ENCODE data around the gene VAX1.

Gene VAX1

DNA sequence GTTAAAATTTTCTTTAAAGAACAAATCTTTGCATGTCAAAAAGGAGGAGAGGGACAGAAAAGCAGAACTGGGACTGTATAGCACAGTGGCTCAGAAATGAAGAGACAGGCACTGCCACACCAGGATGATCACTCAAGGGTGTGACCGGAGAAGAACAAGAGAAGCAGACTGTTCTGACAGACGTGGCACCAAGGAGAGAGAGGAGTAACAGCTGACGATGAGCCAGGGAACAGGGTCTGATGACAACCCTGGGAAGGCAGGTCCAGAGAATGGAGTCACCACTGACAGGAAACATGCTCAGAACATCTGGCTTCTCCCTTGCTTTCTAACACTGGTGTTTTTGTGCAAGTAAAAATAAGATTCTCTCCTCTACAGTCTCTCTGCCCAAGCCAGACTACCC, 14.6 kb upstream of the VAX1 start:
- TF ChIP-seq, protein P1, sequence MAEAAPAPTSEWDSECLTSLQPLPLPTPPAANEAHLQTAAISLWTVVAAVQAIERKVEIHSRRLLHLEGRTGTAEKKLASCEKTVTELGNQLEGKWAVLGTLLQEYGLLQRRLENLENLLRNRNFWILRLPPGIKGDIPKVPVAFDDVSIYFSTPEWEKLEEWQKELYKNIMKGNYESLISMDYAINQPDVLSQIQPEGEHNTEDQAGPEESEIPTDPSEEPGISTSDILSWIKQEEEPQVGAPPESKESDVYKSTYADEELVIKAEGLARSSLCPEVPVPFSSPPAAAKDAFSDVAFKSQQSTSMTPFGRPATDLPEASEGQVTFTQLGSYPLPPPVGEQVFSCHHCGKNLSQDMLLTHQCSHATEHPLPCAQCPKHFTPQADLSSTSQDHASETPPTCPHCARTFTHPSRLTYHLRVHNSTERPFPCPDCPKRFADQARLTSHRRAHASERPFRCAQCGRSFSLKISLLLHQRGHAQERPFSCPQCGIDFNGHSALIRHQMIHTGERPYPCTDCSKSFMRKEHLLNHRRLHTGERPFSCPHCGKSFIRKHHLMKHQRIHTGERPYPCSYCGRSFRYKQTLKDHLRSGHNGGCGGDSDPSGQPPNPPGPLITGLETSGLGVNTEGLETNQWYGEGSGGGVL (tag by site-specific recombination; IDR thresholded peaks at IDR 0.05), result no peak
- TF ChIP-seq TRIM28 (IDR thresholded peaks at IDR 0.05; ENCODE audit: borderline replicate concordance, low read length), result no peak
- TF ChIP-seq ZNF792 (tag by site-specific recombination; IDR thresholded peaks at IDR 0.05), result no peak
- TF ChIP-seq ZNF600 (tag by site-specific recombination; IDR thresholded peaks at IDR 0.05), result no peak
- TF ChIP-seq ZNF175 (tag by site-specific recombination; IDR thresholded peaks at IDR 0.05), result no peak
- TF ChIP-seq KLF10 (tag by site-specific recombination; IDR thresholded peaks at IDR 0.05), result no peak
- TF ChIP-seq ZNF521 (tag by site-specific recombination; IDR thresholded peaks at IDR 0.05), result no peak
- no peak for TF ChIP-seq ZNF473 (tag by site-specific recombination; IDR thresholded peaks at IDR 0.05)
- TF ChIP-seq, protein P2, sequence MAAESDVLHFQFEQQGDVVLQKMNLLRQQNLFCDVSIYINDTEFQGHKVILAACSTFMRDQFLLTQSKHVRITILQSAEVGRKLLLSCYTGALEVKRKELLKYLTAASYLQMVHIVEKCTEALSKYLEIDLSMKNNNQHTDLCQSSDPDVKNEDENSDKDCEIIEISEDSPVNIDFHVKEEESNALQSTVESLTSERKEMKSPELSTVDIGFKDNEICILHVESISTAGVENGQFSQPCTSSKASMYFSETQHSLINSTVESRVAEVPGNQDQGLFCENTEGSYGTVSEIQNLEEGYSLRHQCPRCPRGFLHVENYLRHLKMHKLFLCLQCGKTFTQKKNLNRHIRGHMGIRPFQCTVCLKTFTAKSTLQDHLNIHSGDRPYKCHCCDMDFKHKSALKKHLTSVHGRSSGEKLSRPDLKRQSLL (tag by site-specific recombination; IDR thresholded peaks at IDR 0.05), result no peak
- TF ChIP-seq TCF7L2 (IDR thresholded peaks at IDR 0.05; ENCODE audit: borderline replicate concordance, low read depth, low read length), result no peak
- no peak for TF ChIP-seq ZNF292 (tag by site-specific recombination; IDR thresholded peaks at IDR 0.05; ENCODE audit: borderline replicate concordance, low read depth)
- H3K9me3 ChIP-seq (ENCODE audit: control insufficient read depth, insufficient read depth, low read depth, low read length), result no peaks in the 10 kb centered on the region
- POLR2A ChIA-PET, result no interaction called here
- H3K27ac ChIP-seq (ENCODE audit: extremely low read depth, low read depth, low read length), result no peak overlapping the region
- CTCF ChIA-PET, result interaction anchor here (2.4 kb wide), 1 partner anchor 16 kb away, joined by 8 read pairs; no protein-coding TSS in a partner anchor
- H3K4me3 ChIP-seq (ENCODE audit: low read depth, low read length), result no peak overlapping the region
- no peaks in the 10 kb centered on the region for H3K36me3 ChIP-seq (ENCODE audit: control insufficient read depth in 2 of 2, insufficient read depth in 1 of 2, low read length in 2 of 2)
- peaks cover 7% of the 10 kb centered on the region for H3K4me1 ChIP-seq (ENCODE audit: control insufficient read depth, insufficient read depth, low read length)

DNA sequence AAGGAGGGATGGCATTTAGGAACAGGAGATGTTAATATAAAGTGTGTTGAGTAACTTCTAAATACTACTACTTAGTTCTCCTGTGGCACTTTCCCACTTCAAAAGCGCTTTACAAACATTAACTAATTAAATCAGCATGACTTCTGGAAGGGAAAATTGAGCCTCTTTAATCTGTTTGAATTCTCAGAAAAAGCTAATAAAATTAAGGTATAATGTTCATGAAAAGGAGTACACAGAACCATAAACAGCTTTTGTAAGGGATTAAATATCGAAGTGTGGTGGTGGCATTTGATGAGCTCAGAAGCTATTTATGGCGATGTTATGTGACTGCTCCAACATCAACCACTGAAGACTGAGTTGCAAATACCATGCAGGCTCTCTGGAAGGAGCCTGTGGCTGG, 10.2 kb upstream of the VAX1 start:
- CTCF ChIA-PET, result interaction anchor here (0.6 to 1.2 kb wide), 4 partner anchors 14 to 521 kb away, joined by 3 to 8 read pairs (median 4); no protein-coding TSS in a partner anchor
- no peaks in the 10 kb centered on the region for H3K9me3 ChIP-seq (ENCODE audit: control insufficient read depth, insufficient read depth, low read depth, low read length)
- H3K4me3 ChIP-seq (ENCODE audit: low read depth, low read length), result no peak overlapping the region
- H3K36me3 ChIP-seq (ENCODE audit: control insufficient read depth in 2 of 2, insufficient read depth in 1 of 2, low read length in 2 of 2), result no peaks in the 10 kb centered on the region
- POLR2A ChIA-PET, result interaction anchor here (0.5 kb wide), 1 partner anchor 9 kb away, joined by 5 read pairs; no protein-coding TSS in a partner anchor
- H3K4me1 ChIP-seq (ENCODE audit: control insufficient read depth, insufficient read depth, low read length), result peaks cover 7% of the 10 kb centered on the region
- no peak overlapping the region for H3K27ac ChIP-seq (ENCODE audit: extremely low read depth, low read depth, low read length)
- TF ChIP-seq, protein P3, sequence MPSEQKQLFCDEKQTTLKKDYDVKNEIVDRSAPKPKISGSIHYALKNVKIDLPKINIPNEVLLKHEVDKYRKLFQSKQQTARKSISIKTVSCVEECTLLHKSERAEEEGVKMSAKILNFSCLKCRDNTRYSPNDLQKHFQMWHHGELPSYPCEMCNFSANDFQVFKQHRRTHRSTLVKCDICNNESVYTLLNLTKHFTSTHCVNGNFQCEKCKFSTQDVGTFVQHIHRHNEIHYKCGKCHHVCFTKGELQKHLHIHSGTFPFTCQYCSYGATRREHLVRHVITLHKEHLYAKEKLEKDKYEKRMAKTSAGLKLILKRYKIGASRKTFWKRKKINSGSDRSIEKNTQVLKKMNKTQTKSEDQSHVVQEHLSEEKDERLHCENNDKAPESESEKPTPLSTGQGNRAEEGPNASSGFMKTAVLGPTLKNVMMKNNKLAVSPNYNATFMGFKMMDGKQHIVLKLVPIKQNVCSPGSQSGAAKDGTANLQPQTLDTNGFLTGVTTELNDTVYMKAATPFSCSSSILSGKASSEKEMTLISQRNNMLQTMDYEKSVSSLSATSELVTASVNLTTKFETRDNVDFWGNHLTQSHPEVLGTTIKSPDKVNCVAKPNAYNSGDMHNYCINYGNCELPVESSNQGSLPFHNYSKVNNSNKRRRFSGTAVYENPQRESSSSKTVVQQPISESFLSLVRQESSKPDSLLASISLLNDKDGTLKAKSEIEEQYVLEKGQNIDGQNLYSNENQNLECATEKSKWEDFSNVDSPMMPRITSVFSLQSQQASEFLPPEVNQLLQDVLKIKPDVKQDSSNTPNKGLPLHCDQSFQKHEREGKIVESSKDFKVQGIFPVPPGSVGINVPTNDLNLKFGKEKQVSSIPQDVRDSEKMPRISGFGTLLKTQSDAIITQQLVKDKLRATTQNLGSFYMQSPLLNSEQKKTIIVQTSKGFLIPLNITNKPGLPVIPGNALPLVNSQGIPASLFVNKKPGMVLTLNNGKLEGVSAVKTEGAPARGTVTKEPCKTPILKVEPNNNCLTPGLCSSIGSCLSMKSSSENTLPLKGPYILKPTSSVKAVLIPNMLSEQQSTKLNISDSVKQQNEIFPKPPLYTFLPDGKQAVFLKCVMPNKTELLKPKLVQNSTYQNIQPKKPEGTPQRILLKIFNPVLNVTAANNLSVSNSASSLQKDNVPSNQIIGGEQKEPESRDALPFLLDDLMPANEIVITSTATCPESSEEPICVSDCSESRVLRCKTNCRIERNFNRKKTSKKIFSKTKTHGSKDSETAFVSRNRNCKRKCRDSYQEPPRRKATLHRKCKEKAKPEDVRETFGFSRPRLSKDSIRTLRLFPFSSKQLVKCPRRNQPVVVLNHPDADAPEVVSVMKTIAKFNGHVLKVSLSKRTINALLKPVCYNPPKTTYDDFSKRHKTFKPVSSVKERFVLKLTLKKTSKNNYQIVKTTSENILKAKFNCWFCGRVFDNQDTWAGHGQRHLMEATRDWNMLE (tag by site-specific recombination; conservative IDR thresholded peaks at IDR 0.05; ENCODE audit: low read depth), result peak; percentile 36
- peak; percentile 81 for TF ChIP-seq ZNF629 (tag by site-specific recombination; IDR thresholded peaks at IDR 0.05)
- TF ChIP-seq, protein P1 (tag by site-specific recombination; IDR thresholded peaks at IDR 0.05), result peak; percentile 40
- TF ChIP-seq, protein P4, sequence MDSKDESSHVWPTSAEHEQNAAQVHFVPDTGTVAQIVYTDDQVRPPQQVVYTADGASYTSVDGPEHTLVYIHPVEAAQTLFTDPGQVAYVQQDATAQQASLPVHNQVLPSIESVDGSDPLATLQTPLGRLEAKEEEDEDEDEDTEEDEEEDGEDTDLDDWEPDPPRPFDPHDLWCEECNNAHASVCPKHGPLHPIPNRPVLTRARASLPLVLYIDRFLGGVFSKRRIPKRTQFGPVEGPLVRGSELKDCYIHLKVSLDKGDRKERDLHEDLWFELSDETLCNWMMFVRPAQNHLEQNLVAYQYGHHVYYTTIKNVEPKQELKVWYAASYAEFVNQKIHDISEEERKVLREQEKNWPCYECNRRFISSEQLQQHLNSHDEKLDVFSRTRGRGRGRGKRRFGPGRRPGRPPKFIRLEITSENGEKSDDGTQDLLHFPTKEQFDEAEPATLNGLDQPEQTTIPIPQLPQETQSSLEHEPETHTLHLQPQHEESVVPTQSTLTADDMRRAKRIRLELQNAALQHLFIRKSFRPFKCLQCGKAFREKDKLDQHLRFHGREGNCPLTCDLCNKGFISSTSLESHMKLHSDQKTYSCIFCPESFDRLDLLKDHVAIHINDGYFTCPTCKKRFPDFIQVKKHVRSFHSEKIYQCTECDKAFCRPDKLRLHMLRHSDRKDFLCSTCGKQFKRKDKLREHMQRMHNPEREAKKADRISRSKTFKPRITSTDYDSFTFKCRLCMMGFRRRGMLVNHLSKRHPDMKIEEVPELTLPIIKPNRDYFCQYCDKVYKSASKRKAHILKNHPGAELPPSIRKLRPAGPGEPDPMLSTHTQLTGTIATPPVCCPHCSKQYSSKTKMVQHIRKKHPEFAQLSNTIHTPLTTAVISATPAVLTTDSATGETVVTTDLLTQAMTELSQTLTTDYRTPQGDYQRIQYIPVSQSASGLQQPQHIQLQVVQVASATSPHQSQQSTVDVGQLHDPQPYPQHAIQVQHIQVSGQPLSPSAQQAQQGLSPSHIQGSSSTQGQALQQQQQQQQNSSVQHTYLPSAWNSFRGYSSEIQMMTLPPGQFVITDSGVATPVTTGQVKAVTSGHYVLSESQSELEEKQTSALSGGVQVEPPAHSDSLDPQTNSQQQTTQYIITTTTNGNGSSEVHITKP (tag by site-specific recombination; IDR thresholded peaks at IDR 0.05), result peak; percentile 35; the same call in 1 of the 2 replicates
- TF ChIP-seq, protein P5, sequence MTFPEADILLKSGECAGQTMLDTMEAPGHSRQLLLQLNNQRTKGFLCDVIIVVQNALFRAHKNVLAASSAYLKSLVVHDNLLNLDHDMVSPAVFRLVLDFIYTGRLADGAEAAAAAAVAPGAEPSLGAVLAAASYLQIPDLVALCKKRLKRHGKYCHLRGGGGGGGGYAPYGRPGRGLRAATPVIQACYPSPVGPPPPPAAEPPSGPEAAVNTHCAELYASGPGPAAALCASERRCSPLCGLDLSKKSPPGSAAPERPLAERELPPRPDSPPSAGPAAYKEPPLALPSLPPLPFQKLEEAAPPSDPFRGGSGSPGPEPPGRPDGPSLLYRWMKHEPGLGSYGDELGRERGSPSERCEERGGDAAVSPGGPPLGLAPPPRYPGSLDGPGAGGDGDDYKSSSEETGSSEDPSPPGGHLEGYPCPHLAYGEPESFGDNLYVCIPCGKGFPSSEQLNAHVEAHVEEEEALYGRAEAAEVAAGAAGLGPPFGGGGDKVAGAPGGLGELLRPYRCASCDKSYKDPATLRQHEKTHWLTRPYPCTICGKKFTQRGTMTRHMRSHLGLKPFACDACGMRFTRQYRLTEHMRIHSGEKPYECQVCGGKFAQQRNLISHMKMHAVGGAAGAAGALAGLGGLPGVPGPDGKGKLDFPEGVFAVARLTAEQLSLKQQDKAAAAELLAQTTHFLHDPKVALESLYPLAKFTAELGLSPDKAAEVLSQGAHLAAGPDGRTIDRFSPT (tag by site-specific recombination; IDR thresholded peaks at IDR 0.05), result no peak
- peak; percentile 73; the same call in 1 of the 2 replicates for TF ChIP-seq SCRT1 (tag by site-specific recombination; IDR thresholded peaks at IDR 0.05; ENCODE audit: borderline replicate concordance)
- TF ChIP-seq ZNF146 (tag by site-specific recombination; IDR thresholded peaks at IDR 0.05), result no peak
- TF ChIP-seq ZFP3 (tag by site-specific recombination; IDR thresholded peaks at IDR 0.05; ENCODE audit: low read depth), result no peak
